Measurements from ENCODE around the gene RAB40B.
"Not testable (repeated sequence)": the region's sequence is repeated elsewhere in the genome, so short reads cannot be mapped to it uniquely, and the experiment has no call there.

Gene RAB40B

DNA sequence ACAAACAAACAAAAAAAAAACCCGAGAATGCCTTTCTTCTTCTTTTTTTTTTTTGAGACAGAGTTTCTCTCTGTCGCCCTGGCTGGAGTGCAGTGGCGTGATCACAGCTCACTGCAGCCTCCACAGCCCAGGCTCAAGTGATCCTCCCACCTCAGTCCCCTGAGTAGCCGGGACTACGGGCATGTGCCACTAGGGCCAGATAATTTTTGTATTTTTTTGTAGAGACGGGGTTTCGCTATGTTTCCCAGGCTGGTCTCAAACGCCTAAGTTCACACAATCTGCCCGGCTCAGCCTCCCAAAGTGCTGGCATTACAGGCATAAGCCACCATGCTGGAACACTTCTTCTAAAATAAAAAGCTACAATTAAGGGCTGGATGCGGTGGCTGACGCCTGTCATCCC is 33.3 kb downstream of the RAB40B start:
- DNase-seq = no peak

DNA sequence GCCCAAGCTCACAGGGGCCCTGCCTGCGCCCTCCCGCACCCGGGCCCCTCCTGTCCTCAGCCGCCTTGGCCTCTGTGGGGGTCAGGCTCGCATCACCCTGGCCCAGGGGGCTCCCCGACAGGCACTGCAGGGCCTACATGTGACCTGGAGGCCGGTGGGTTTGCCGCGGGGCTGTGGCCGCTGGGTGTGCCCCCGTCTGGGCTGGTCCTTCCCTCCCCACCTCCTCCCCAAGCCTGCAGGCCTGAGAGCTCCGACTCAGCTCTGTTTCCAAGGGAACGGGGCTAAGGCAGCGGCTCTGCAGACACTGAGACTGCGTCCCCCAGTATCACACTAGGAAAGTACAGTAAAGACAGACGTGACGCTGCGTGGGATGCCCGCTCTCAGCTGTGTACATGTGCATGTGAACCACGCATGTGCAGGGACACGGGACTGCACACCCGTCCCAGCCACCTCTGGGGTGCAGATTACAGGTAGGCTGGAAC is 33.8 kb downstream of the RAB40B start:
- DNase-seq = no peak

DNA sequence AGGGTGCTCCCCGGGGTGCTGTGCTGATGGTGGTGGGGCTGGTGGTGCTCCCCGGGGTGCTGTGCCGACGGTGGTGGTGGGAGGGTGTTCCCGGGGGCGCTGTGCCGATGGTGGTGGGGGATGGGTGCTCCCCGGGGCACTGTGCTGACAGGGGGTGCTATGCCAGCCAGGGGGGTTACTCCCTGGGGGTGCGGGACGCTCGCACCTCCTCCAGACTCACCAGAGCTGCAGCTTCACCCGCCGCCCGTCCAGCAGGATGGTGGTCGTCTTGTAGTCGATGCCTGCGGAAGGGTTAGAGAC is 34.3 kb downstream of the RAB40B start:
- DNase-seq = no peak

DNA sequence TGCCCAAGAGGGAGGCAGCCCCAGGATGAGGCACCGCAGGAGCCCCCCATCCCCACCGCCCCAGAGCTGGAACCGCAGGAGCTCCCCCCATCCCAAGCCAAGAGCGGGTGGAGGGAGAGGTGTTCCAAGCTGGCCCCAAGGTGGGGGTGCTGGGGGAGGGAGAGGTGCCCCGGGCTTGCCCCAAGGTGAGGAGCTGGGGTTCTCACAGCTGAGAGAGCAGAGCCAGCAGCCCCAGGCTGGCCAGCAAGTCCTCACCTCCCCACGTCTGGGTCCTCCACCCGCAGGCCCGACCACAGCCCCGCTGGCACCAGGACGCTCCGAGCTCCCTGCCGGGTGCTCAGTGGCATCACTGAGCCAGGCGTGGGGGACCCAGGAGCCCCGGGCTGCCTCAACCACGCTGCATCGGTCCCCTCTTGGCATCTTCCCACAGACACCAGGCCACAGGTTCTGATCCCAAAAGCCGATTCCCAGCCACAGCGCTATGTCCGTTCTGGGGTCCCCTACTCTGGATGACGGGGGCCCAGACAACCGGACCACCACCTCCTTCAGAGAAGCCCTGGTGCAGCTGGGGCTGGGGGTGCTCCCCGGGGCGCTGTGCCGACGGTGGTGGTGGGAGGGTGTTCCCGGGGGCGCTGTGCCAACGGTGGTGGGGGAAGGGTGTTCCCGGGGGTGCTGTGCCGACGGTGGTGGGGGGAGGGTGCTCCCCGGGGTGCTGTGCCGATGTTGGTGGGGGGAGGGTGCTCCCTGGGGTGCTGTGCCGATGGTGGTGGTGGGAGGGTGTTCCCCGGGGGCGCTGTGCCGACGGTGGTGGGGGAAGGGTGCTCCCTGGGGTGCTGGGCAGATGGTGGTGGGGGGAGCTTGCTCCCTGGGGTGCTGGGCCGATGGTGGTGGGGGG is 34.9 kb downstream of the RAB40B start:
- no peak for DNase-seq

DNA sequence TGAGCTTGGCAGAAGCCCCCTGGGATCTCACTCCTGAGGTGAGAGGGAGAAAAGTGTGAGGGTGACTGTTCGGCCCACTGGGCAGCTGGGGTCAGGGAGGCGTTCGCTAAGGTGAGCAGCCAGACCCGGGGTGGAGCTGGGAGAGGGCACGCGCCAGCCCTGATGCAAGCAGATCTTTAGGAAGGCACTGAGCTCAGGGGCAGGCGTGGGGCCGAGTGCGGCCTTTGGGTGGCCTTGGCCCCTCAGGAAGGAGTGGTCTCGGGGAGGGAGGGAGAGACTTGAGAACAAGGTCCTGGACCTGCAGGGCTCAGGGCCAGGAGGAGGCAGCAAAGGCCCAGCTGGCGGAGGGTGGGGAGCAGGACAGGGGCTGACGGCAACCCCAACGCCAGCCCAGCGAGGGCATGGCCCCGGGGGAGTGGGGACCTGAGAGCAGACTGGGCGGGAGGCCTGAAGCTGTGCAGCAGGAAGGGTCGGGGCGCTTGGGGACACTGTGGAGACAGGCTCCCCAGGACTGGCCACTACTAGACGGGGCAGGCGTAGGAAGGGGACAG is 35.7 kb downstream of the RAB40B start:
- no peak for DNase-seq

DNA sequence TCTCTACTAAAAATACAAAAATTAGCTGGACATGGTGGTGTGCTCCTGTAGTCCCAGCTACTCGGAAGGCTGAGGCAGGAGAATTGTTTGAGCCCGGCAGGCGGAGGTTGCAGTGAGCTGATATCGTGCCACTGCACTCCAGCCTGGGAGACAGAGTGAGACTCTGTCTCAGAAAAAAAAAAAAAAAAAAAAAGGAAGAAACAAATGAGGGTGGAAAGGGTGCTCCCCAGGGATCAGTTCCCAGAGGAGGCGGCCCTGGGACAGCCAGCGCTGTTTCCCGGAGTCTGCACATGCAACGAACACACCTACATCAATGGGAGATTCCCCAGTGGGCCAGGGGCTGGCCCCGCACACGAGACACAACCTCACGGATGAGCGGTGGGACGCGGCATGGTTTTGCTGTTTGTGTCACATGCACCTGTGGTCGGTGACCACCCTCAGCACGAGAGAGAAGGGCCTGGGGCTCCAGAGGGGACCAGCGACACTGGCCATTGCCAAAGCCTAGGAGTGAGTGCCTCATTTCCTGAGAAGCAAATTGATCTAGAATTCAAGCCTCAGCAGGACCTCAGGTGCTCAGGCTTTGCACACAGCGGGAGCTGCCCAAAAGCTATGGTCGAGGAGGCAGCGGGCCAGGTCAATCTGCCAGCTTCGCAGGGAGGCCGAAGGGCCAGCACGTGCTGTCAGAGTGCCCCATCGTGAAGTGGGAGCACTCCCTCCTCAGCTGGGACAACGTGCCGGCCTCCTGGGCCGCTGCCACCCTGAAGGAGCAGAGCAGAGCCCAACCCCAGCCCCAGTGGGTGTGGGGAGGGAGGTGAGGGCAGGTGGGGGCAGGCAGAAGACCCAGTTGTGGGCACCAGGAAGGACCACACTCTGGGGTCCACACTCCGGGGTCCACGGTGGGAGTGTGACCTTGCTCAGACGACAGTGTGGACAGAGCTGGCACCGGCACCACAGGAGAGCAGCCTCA is 36.5 kb downstream of the RAB40B start:
- no peak for DNase-seq

DNA sequence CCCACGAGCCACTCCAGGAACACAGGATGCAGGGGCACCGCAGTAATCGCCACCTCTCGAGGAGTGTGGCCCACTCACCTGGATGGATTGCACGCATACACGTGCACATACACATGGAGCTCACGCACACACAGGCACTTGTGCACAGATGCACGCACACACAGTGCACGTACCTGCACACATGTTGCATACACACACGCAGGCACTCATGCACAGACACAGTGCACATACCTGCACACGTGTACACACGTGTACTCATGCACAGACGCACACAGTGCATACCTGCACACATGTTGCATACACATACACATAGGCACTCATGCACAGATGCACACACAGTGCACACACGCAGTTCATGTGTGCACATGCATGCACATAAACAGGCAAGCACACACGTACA is 38.6 kb downstream of the RAB40B start:
- no peak for DNase-seq

DNA sequence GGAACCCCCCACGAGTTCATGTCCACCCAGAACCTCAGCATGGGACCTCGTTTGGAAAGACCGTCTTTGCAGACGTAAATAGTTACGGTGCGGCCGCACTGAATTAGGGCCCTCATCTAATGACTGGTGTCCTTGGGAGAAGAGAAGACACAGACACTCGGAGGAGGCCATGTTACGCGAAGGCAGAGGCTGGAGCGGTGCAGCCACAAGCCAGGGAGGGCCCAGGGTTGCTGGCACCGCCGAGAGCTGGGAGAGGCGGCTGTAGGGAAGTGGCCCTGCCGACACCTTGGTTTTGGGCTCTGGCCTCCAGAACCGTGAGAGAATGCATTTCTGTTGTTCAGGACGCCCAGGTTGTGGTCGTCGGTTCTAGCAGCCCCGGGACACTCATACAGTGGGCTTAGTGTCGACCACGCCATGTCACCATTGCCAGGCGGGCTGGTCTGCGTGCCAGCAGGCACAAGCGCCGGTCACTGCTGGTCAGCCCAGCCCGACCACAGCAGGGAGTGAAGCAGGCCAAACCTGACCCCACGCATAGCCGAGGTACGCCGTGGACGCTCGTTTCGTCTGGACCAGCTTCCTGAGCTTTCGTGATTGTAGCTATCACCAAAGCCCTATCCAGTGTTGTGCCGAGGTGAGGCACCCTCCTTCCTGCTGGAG is 39.6 kb downstream of the RAB40B start:
- no peak for DNase-seq

DNA sequence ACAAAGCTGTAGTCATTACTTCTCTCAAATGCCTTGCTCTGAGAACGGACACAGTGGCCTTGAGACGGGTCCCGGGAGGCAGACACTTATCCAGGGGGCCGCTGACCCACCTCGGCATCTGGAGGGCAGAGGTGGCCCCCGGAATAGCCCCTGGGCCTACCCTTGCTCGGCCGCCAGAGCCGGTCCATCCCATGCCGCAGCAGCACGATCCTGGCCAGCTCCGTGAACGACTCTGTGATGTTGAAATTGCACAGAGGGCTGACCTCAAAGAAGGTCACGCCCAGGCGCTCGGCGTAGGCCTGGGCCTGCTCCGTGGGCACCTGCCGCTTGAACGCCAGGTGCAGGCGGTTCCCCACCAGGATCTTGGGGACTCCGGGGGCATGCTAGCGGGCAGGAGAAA is 40.2 kb downstream of the RAB40B start:
- no peak for DNase-seq

DNA sequence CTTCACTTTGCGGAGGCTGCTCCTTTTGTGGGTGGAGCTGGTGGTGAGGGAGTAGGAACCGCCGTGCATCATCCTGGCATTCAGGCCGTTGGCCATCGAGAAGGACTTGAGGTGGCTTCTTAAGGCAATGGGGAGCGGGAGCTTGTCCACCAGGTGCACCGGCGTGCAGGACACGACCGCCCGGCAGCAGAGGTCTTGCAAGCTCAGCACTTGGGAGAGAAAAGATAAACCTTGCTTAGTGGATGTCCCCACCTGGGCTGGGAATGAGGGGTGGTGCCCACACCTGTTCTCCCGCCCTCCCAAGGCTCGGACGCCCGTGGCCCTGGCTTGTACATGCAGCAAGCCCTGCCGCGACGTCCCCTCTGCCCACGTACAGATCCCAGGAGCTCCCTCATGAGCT is 40.6 kb downstream of the RAB40B start:
- DNase-seq = no peak

DNA sequence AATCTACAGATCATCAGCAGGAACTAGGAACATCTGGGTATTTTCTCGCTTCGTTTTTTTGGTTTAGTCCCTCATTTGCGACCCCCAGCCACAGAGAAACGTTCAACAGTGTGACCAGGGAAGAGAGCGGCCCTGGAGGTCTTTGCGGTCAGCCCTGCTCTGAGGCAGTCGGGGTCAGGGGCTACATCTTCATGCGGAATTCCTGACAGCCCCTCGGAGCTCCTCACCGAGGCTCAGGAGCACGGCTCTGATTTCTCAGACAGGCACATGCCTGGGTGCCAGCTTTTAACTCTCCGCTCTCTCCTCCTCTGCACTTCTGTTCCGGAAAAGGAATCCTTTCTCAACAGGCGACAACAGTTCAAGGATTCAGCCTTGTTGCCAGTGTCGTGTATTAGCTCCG is 42.2 kb downstream of the RAB40B start:
- DNase-seq = no peak

DNA sequence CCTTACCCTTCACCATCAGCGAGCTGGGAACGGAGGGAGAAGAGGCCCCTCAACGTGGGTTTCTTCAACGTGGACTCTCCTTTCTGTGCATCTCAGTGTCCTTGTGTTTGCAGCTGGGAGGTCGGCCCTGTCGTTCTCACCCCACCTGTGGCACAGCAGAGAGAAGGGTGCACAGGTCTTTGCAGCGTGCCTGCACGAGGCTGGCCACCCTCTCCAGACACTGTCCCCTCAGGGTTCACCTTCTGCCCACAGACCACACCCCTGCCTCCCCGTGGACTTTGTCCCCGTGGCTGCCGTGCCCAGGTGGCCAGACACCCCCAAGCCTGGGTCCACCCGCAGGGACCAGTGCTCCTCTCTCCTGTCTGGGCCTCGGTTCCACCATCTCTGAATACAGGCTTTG is 43.0 kb downstream of the RAB40B start:
- no peak for DNase-seq

DNA sequence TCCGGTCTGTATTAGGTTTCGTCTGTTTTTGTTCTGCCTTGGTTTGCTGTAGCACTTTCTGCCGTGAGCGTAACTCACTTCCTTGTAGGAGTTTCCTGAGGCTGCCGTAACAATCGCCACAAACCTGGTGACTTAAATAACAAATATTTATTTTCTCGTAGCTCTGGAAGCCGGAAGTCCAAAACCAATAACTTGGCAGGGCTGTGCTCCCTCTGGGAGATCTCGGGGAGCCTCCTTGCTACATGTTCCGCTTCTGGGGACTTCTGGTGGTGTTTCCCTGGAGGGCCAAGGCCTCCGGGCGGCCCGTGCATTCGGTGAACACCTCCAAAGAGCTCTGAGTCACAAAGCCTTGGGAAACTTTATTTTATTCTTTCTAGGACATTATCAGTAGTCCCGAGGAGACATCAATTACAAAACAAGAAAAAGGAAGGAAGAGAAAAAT is 43.4 kb downstream of the RAB40B start:
- peak; percentile 74 for DNase-seq

DNA sequence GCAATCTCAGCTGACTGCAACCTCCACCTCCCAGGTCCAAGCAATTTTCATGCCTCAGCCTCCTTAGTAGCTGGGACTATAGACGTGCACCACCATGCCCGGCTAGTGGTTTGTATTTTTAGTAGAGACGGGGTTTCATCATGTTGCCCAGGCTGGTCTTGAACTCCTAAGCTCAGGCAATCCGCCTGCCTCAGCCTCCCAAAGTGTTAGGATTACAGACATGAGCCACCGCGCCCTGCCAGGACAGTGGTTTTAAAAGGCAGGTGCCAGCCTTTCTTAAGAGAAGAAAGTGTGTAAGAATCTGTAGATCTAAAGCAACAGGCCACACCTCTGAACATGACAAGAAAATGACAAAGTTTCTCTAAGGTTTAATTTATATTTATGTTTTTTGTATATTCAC is 43.9 kb downstream of the RAB40B start:
- DNase-seq = not testable (repeated sequence)

DNA sequence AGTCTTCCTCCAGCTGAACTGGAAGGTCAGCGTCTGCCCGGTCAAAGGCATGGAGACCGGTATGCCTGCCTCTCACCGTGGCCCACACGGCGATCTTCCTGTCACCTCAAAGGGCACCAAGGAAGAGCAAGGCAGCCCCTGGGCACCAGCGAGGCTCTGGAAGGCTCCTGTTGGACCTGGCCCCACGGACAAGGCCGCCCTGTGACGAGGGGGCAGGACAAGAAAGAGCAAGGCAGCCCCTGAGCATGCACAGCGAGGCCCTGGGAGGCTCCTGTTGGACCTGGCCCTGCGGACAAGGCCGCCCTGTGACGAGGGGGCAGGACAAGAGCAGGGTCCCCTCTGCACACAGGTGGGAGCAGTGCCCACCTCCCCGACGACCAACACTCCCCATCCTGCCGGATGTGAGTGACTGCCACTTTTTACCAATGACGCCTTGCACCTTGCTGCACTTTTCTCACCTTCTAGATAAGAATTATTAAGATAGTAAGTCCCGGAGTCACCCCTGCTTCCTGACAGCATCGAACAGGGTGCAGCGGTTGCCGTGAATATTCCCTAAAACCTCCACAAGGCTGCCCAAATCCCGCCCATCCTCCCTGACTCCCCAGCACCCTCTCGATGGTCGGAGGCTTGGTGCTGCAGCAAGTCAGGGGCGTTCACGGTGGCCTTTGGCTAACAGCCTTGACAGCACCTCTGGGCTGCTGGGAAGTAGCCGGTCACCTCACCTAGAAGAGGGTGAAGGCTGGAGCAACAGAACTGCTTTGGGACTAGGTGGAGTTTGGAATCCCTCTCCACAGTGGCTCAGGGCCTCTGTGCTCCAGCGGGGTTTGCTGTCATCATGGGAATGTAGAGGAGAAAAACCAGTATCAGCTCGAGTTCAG is 44.6 kb downstream of the RAB40B start:
- DNase-seq = no peak

DNA sequence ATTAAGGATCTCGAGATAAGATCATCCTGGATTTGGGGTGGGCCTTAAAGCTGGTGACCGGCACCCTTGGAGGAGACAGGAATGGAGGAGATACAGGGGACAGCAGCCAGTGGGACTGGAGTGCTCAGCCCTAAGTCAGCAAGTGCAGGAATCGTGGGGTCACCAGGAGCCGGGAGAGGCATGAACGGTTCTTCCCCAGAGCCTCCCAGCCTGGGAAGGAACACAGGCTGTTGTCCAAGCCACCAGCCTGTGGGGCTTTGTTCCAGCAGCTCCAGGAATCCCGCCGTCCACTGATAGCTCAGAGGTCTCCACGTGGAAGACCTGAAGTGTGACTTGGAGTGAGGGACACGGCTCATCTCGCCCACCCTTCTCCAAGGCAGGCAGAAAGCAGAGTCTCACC is 47.8 kb downstream of the RAB40B start:
- DNase-seq = no peak

DNA sequence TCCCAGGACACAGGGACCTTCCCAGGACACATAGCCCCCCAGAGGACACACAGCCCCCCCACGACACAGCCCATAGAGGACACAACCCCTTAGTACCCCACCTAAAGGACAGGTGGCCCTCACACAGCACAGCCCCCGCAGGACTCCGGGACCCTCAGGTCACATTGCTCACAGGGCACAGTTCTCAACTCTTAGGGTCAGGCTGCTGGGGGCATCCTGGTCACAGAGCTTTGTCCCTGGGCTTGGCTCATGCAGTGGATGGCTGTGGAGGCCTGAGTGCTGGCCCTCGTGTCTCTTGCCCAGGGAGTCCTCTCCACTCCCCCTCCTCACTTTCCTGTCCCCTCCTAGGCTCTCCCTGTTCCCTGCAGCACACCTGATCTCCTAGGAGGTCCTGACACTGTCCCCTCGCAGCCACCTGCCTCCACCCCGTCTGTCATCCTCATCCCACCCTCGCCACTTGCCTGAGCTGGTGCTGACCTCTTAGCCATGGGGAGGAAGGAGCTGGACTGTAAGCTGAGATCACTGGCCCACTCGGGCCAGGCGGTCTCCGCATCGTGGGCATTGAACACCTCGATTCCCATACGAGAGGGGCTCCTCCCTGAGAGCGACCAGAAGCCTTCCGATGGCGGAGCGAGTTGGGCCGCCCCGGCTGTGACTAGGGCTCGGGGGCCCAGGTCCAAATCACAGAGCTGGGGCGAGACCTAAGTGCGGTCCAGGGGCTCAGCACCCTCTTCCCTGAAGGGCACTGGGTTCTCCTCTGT is 48.8 kb downstream of the RAB40B start:
- no peak for DNase-seq

DNA sequence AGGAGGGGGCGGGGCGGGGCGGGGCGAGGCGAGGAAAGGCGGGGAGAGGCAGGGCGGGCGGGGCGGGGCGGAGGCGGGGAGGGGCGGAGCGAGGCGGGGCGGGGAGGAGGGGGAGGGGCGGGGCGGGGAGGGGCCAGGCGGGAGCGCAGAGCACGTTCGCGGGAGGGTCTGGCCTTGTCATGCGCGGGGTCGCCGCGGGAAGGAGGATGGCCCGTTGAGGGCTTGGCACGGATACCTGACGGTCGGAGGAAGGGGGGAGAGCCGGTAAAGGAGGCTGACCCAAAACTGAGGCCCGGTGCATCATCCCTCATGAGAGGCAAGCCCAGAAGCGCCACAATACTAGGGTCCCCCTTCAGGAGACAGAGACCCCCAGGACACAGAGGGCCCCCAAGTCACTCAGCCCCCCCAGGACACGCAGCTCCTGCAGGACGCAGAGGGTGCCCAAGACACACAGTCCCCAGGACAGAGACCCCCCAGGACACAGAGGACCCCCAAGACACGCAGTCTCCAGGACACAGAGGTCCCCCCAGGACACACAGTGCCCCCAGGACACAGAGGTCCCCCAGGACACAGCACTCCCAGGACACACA is 49.7 kb downstream of the RAB40B start:
- DNase-seq = peak; percentile 71

DNA sequence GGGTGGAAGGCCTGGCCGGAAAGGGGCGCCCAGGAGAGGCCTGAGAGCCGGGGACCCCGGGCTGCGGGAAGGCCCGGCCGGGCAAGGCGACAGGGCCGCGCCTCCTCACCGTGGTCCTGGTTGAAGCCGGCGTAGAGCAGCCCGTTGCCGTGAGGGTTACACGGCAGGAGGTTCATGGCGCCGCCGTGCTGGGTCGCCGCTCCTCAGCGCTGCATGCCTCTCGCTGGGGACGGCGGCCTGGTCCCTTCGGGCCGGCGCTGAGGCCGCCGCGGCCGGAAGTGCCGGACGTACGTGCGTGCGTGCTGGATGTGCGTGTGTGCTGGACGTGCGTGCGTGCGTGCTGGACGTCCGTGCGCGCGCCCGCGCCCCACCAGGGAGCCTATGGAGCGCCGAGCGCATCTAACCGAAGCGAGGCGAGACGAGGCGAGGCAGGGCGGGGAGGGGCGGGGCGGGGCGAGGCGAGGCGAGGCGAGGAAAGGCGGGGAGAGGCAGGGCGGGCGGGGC is 50.3 kb downstream of the RAB40B start, which contains the start of gene WDR45B:
Gene WDR45B (minus strand): TSS at position 280 of the 504 bp plus-strand sequence. CDS start 104 bp downstream, at position 176.
- peak; percentile 99 for DNase-seq

DNA sequence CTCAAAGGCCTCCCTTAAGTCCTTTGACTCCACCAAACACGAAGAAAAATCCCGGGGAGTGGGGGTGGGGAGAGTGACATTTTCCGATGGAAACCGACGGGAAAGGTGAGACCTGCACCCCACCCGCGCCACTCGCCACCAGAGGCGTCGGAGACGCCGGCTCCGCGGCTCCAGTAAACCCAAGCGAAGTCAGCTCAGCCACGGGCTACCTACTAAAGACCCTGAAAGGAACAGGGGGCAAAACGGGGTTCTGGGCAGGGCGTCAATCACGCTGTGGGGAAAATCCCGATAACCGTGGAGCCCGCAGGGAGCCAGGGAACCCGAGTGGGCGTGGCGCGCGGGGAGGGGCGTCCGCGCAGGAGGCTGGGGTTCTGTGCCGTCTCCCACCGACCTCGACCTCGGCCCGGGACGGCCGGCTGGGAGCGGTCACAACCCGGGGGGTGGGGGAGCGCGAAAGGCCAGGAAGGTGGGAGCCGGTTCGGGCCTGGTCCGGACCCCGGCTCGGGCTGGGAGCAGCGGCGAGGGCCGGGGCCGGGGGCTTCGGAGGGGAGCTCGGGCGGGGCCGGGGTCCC is 50.8 kb downstream of the RAB40B start:
- peak; percentile 71 for DNase-seq
